WTC11 (cell line): ENCODE results near the gene NFAM1. TPM values are rescaled to one million over a fixed set of nuclear protein-coding genes. Genes with fewer than 3 reads are reported as not detected.

Experiments used
- ATAC-seq: fragments of 200-7000 bp; cut with Tn5 transposase; 2 replicates; pipeline ENCODE4 v1.10.0; 2021; ENCODE audit warnings: mild to moderate bottlenecking, moderate library complexity
- CTCF ChIA-PET: fragments of 300-600 bp; sonication (Branson Sonifier 250); formaldehyde crosslinking; loops from one replicate; lab custom pipeline; 2021; ENCODE audit warnings: antibody characterized with exemption; lab: Charles Lee
- POLR2A ChIA-PET: fragments of 350-600 bp; sonication (Branson Sonifier 250); formaldehyde crosslinking; loops from one replicate; lab custom pipeline; 2021; ENCODE audit warnings: antibody characterized with exemption; lab: Charles Lee
- DNase-seq: peaks from one replicate; pipeline ENCODE4 v3.0.0; 2021; ENCODE audit warnings: low spot score
- H3K27ac Mint-ChIP-seq: 2 replicates; pipeline ENCODE4 v1.8.0; 2021; ENCODE audit warnings: mixed read lengths
- H3K27me3 Mint-ChIP-seq: 2 replicates; pipeline ENCODE4 v1.8.0; 2021; ENCODE audit warnings: low read depth, mild to moderate bottlenecking, moderate library complexity, mixed read lengths
- H3K36me3 Mint-ChIP-seq: 2 replicates; pipeline ENCODE4 v1.8.0; 2021; ENCODE audit warnings: mixed read lengths
- H3K4me1 Mint-ChIP-seq: 2 replicates; pipeline ENCODE4 v1.8.0; 2022; ENCODE audit warnings: mixed read lengths
- H3K4me3 Mint-ChIP-seq: 2 replicates; pipeline ENCODE4 v1.8.0; 2021; ENCODE audit warnings: mild to moderate bottlenecking, moderate library complexity, mixed read lengths
- H3K9me3 Mint-ChIP-seq: 2 replicates; pipeline ENCODE4 v1.8.0; 2021; ENCODE audit warnings: mixed read lengths
- ELF4 ChIP-seq: sonication (generic); formaldehyde crosslinking; IDR thresholded peaks from 2 replicates; pipeline ENCODE4 v1.8.1; 2022; ENCODE audit warnings: low read depth, mild to moderate bottlenecking, moderate library complexity, missing genetic modification reagents
- HMGA2 ChIP-seq: fragments of 250-450 bp; sonication (Bioruptor Pico); IDR thresholded peaks from 2 replicates; pipeline ENCODE4 v1.4.0; 2021; ENCODE audit warnings: mild to moderate bottlenecking, moderate library complexity
- NR1H2 ChIP-seq: sonication (generic); formaldehyde crosslinking; IDR thresholded peaks from 2 replicates; pipeline ENCODE4 v1.9.0; 2021; ENCODE audit warnings: mild to moderate bottlenecking, moderate library complexity, missing genetic modification reagents
- NR3C1 ChIP-seq: sonication (generic); formaldehyde crosslinking; conservative IDR thresholded peaks from 2 replicates; pipeline ENCODE4 v1.8.1; 2023; ENCODE audit warnings: low read depth, mild to moderate bottlenecking, missing genetic modification reagents
- PRRX2 ChIP-seq: fragments of 250-450 bp; sonication (Bioruptor Pico); IDR thresholded peaks from 2 replicates; pipeline ENCODE4 v1.8.0; 2021; ENCODE audit warnings: mild to moderate bottlenecking
- RELA ChIP-seq: sonication (generic); formaldehyde crosslinking; IDR thresholded peaks from 2 replicates; pipeline ENCODE4 v1.8.1; 2022; ENCODE audit warnings: missing genetic modification reagents, mild to moderate bottlenecking, borderline replicate concordance
- SOX15 ChIP-seq: fragments of 250-450 bp; sonication (Bioruptor Pico); IDR thresholded peaks from 2 replicates; pipeline ENCODE4 v1.9.0; 2021; ENCODE audit warnings: mild to moderate bottlenecking
- ZNF121 ChIP-seq: sonication (generic); formaldehyde crosslinking; IDR thresholded peaks from 2 replicates; pipeline ENCODE4 v1.8.0; 2023; ENCODE audit warnings: missing genetic modification reagents
- ZNF232 ChIP-seq: sonication (generic); formaldehyde crosslinking; IDR thresholded peaks from 2 replicates; pipeline ENCODE4 v1.8.0; 2022; ENCODE audit warnings: mild to moderate bottlenecking, missing genetic modification reagents
- ZNF671 ChIP-seq: fragments of 250-450 bp; sonication (Bioruptor Pico); IDR thresholded peaks from 2 replicates; pipeline ENCODE4 v1.8.0; 2021; ENCODE audit warnings: mild to moderate bottlenecking
- total RNA-seq: library from RNA; stranded (reverse); gene quantifications from 3 replicates; pipeline ENCODE4 v1.2.3, GENCODE V29; 2021
- TF ChIP-seq, protein P1 (sequence below): sonication (generic); formaldehyde crosslinking; IDR thresholded peaks from 2 replicates; pipeline ENCODE4 v1.8.0; 2022; ENCODE audit warnings: missing genetic modification reagents
- TF ChIP-seq, protein P2 (sequence below): fragments of 250-450 bp; sonication (Bioruptor Pico); IDR thresholded peaks from 2 replicates; pipeline ENCODE4 v1.8.0; 2021; ENCODE audit warnings: mild to moderate bottlenecking
- TF ChIP-seq, protein P3 (sequence below): sonication (generic); formaldehyde crosslinking; IDR thresholded peaks from 2 replicates; pipeline ENCODE4 v1.8.0; 2023; ENCODE audit warnings: mild to moderate bottlenecking, missing genetic modification reagents
- TF ChIP-seq, protein P4 (sequence below): sonication (generic); formaldehyde crosslinking; IDR thresholded peaks from 2 replicates; pipeline ENCODE4 v1.8.1; 2023; ENCODE audit warnings: mild to moderate bottlenecking, missing genetic modification reagents
- TF ChIP-seq, protein P5 (sequence below): sonication (generic); formaldehyde crosslinking; IDR thresholded peaks from 2 replicates; pipeline ENCODE4 v1.8.1; 2023; ENCODE audit warnings: mild to moderate bottlenecking, missing genetic modification reagents
- TF ChIP-seq, protein P6 (sequence below): sonication (generic); formaldehyde crosslinking; IDR thresholded peaks from 2 replicates; pipeline ENCODE4 v1.8.0; 2022; ENCODE audit warnings: mild to moderate bottlenecking, missing genetic modification reagents

Gene NFAM1
- total RNA-seq, 1 experiment from 2014 or later: 1.6 TPM

DNA sequence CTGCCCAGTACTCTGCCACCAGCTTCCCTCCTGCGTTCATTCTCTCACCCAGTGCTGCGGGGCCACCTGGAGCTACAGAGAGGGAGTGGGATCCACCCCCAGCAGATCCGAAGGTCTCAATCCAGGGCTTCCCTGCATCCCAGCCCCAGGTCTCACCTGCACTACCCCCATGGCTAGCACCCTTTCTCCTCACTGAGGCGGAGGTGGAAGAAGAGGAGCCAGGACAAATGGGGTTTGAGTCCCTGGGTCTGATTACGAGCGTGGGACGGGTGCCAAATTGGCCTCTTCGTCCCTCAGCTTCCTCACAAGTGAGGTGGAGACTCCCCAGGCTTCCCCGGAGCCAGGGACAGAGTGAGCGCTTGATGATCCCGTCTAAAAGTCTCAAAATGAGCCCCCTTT, 64.2 kb downstream of the NFAM1 start:
- no peaks in the 10 kb centered on the region; the same call in 1 of the 2 replicates for H3K36me3 Mint-ChIP-seq
- peak overlapping the region; percentile 72; the same call in 1 of the 2 replicates for H3K27ac Mint-ChIP-seq
- ATAC-seq (no peak), DNase-seq (no peak)
- H3K4me1 Mint-ChIP-seq: peaks cover 65% of the 10 kb centered on the region
- TF ChIP-seq, protein P1, sequence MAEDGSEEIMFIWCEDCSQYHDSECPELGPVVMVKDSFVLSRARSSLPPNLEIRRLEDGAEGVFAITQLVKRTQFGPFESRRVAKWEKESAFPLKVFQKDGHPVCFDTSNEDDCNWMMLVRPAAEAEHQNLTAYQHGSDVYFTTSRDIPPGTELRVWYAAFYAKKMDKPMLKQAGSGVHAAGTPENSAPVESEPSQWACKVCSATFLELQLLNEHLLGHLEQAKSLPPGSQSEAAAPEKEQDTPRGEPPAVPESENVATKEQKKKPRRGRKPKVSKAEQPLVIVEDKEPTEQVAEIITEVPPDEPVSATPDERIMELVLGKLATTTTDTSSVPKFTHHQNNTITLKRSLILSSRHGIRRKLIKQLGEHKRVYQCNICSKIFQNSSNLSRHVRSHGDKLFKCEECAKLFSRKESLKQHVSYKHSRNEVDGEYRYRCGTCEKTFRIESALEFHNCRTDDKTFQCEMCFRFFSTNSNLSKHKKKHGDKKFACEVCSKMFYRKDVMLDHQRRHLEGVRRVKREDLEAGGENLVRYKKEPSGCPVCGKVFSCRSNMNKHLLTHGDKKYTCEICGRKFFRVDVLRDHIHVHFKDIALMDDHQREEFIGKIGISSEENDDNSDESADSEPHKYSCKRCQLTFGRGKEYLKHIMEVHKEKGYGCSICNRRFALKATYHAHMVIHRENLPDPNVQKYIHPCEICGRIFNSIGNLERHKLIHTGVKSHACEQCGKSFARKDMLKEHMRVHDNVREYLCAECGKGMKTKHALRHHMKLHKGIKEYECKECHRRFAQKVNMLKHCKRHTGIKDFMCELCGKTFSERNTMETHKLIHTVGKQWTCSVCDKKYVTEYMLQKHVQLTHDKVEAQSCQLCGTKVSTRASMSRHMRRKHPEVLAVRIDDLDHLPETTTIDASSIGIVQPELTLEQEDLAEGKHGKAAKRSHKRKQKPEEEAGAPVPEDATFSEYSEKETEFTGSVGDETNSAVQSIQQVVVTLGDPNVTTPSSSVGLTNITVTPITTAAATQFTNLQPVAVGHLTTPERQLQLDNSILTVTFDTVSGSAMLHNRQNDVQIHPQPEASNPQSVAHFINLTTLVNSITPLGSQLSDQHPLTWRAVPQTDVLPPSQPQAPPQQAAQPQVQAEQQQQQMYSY (CRISPR knock-in tag): peak; percentile 78
- no peak for TF ChIP-seq ZNF121 (CRISPR knock-in tag)
- no peaks in the 10 kb centered on the region for H3K9me3 Mint-ChIP-seq
- H3K4me3 Mint-ChIP-seq: peak overlapping the region; percentile 86
- ChIA-PET CTCF (interaction anchor here (0.8 to 4.2 kb wide), 9 partner anchors 9 to 251 kb away, joined by 3 to 29 read pairs (median 6); no protein-coding TSS in a partner anchor), POLR2A (interaction anchor here (1.3 kb wide), 1 partner anchor 12 kb away, joined by 3 read pairs; no protein-coding TSS in a partner anchor)
- H3K27me3 Mint-ChIP-seq: no peaks in the 10 kb centered on the region; the same call in 1 of the 2 replicates

DNA sequence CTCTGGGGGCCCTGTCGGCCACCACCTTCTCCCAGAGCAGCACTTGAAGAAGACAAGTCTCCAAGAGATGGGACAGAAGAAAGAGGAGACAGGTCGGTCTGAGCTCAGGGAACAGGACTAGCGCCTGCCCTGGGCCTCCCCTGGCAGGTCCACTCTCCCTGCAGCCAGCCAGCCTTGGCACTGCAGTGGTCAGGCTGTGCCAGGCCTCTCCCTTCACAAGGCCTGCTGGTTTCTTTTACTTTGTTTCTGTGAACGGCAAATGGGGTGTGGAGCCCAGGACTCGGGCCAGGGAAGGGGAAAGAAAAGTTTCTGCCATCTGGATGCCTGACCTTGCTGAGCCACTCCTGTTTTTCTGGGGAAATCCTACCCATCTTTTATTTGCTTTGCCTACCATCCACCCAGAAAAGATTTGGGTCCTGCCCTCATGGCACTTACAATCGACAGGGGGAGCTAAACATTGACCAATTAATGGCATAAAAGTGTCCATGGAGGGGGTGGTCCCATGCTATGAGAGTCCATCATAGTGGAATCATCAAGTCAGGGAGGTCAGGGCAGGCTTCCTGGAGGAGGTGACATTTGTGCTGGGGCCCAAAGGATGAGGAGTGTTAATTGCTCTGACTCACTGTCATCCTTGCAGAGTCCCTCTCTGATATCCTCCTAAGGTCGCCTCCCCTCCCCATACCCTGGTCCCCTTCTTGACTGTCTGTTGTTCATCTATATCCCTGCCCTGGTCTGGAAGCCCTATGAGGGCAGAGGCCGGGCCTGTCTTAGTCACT, 65.2 kb downstream of the NFAM1 start:
- DNase-seq (no peak), ATAC-seq (no peak)
- H3K27ac Mint-ChIP-seq: no peak overlapping the region
- peaks cover 3% of the 10 kb centered on the region; the same call in 1 of the 2 replicates for H3K36me3 Mint-ChIP-seq
- no peaks in the 10 kb centered on the region; the same call in 1 of the 2 replicates for H3K27me3 Mint-ChIP-seq
- TF ChIP-seq, protein P2, sequence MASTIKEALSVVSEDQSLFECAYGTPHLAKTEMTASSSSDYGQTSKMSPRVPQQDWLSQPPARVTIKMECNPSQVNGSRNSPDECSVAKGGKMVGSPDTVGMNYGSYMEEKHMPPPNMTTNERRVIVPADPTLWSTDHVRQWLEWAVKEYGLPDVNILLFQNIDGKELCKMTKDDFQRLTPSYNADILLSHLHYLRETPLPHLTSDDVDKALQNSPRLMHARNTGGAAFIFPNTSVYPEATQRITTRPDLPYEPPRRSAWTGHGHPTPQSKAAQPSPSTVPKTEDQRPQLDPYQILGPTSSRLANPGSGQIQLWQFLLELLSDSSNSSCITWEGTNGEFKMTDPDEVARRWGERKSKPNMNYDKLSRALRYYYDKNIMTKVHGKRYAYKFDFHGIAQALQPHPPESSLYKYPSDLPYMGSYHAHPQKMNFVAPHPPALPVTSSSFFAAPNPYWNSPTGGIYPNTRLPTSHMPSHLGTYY (CRISPR knock-in tag): no peak
- TF ChIP-seq SOX15 (CRISPR knock-in tag): no peak
- TF ChIP-seq ZNF232 (CRISPR knock-in tag): no peak
- TF ChIP-seq, protein P3, sequence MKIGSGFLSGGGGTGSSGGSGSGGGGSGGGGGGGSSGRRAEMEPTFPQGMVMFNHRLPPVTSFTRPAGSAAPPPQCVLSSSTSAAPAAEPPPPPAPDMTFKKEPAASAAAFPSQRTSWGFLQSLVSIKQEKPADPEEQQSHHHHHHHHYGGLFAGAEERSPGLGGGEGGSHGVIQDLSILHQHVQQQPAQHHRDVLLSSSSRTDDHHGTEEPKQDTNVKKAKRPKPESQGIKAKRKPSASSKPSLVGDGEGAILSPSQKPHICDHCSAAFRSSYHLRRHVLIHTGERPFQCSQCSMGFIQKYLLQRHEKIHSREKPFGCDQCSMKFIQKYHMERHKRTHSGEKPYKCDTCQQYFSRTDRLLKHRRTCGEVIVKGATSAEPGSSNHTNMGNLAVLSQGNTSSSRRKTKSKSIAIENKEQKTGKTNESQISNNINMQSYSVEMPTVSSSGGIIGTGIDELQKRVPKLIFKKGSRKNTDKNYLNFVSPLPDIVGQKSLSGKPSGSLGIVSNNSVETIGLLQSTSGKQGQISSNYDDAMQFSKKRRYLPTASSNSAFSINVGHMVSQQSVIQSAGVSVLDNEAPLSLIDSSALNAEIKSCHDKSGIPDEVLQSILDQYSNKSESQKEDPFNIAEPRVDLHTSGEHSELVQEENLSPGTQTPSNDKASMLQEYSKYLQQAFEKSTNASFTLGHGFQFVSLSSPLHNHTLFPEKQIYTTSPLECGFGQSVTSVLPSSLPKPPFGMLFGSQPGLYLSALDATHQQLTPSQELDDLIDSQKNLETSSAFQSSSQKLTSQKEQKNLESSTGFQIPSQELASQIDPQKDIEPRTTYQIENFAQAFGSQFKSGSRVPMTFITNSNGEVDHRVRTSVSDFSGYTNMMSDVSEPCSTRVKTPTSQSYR (CRISPR knock-in tag): no peak
- TF ChIP-seq, protein P4, sequence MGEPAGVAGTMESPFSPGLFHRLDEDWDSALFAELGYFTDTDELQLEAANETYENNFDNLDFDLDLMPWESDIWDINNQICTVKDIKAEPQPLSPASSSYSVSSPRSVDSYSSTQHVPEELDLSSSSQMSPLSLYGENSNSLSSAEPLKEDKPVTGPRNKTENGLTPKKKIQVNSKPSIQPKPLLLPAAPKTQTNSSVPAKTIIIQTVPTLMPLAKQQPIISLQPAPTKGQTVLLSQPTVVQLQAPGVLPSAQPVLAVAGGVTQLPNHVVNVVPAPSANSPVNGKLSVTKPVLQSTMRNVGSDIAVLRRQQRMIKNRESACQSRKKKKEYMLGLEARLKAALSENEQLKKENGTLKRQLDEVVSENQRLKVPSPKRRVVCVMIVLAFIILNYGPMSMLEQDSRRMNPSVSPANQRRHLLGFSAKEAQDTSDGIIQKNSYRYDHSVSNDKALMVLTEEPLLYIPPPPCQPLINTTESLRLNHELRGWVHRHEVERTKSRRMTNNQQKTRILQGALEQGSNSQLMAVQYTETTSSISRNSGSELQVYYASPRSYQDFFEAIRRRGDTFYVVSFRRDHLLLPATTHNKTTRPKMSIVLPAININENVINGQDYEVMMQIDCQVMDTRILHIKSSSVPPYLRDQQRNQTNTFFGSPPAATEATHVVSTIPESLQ: no peak
- TF ChIP-seq, protein P5, sequence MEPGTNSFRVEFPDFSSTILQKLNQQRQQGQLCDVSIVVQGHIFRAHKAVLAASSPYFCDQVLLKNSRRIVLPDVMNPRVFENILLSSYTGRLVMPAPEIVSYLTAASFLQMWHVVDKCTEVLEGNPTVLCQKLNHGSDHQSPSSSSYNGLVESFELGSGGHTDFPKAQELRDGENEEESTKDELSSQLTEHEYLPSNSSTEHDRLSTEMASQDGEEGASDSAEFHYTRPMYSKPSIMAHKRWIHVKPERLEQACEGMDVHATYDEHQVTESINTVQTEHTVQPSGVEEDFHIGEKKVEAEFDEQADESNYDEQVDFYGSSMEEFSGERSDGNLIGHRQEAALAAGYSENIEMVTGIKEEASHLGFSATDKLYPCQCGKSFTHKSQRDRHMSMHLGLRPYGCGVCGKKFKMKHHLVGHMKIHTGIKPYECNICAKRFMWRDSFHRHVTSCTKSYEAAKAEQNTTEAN (CRISPR knock-in tag): no peak
- no peak for TF ChIP-seq ZNF671 (CRISPR knock-in tag)
- TF ChIP-seq HMGA2 (CRISPR knock-in tag): no peak
- TF ChIP-seq RELA (CRISPR knock-in tag): no peak
- TF ChIP-seq, protein P6, sequence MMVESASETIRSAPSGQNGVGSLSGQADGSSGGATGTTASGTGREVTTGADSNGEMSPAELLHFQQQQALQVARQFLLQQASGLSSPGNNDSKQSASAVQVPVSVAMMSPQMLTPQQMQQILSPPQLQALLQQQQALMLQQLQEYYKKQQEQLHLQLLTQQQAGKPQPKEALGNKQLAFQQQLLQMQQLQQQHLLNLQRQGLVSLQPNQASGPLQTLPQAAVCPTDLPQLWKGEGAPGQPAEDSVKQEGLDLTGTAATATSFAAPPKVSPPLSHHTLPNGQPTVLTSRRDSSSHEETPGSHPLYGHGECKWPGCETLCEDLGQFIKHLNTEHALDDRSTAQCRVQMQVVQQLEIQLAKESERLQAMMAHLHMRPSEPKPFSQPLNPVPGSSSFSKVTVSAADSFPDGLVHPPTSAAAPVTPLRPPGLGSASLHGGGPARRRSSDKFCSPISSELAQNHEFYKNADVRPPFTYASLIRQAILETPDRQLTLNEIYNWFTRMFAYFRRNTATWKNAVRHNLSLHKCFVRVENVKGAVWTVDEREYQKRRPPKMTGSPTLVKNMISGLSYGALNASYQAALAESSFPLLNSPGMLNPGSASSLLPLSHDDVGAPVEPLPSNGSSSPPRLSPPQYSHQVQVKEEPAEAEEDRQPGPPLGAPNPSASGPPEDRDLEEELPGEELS (CRISPR knock-in tag): no peak
- TF ChIP-seq NR1H2 (CRISPR knock-in tag): no peak
- TF ChIP-seq PRRX2 (CRISPR knock-in tag): no peak
- TF ChIP-seq ELF4 (CRISPR knock-in tag): no peak
- TF ChIP-seq NR3C1 (CRISPR knock-in tag): no peak
- TF ChIP-seq, all 79 proteins: peak for 0
- CTCF ChIA-PET: interaction anchor here (0.9 to 1.3 kb wide), 3 partner anchors 8 to 32 kb away, joined by 3 to 7 read pairs (median 6); no protein-coding TSS in a partner anchor
- peak overlapping the region; percentile 86 for H3K4me3 Mint-ChIP-seq
- no peaks in the 10 kb centered on the region for H3K9me3 Mint-ChIP-seq
- peaks cover 68% of the 10 kb centered on the region for H3K4me1 Mint-ChIP-seq
- POLR2A ChIA-PET: interaction anchor here (0.6 to 1.0 kb wide), 2 partner anchors 13 to 1100 kb away, joined by 3 to 6 read pairs; no protein-coding TSS in a partner anchor
